ENCODE results near the gene GRIA4.

GRIA4 gene

GRCh38 chr11:105907319-105907718, 297.4 kb downstream of the GRIA4 start:
- TF ChIP-seq CTCF (IDR thresholded peaks at IDR 0.05; ENCODE audit: low read depth, low read length, missing control alignments): no peak
- DNase-seq (ENCODE audit: low read depth): no peak
- in situ Hi-C loops (cut with HindIII; ENCODE audit: low sequenced_read_pairs): no loop called here
- H3K4me3 ChIP-seq (ENCODE audit: low read depth, low read length): no peak overlapping the region

GRCh38 chr11:105910095-105910715, 300.3 kb downstream of the GRIA4 start:
- DNase-seq (ENCODE audit: low read depth): peak; percentile 52
- TF ChIP-seq CTCF (IDR thresholded peaks at IDR 0.05; ENCODE audit: low read depth, low read length, missing control alignments): no peak
- in situ Hi-C loops (cut with HindIII; ENCODE audit: low sequenced_read_pairs): no loop called here
- no peak overlapping the region for H3K4me3 ChIP-seq (ENCODE audit: low read depth, low read length)

- in situ Hi-C loops (cut with HindIII; ENCODE audit: low sequenced_read_pairs): no loop called here
Observed at GRCh38 chr11:105911454-105911853, 301.6 kb downstream of the GRIA4 start.

GRCh38 chr11:105912666-105913065, 302.8 kb downstream of the GRIA4 start:
- no peak for TF ChIP-seq CTCF (IDR thresholded peaks at IDR 0.05; ENCODE audit: low read depth, low read length, missing control alignments)
- no peak for DNase-seq (ENCODE audit: low read depth)
- no peak overlapping the region for H3K4me3 ChIP-seq (ENCODE audit: low read depth, low read length)
- in situ Hi-C loops (cut with HindIII; ENCODE audit: low sequenced_read_pairs): no loop called here

More at GRCh38 chr11:105911454-105911853, 301.6 kb downstream of the GRIA4 start:
- no peak overlapping the region for H3K4me3 ChIP-seq (ENCODE audit: low read depth, low read length)
- TF ChIP-seq CTCF (IDR thresholded peaks at IDR 0.05; ENCODE audit: low read depth, low read length, missing control alignments): no peak
- DNase-seq (ENCODE audit: low read depth): no peak

- H3K4me3 ChIP-seq (ENCODE audit: low read depth, low read length): no peak overlapping the region
- in situ Hi-C loops (cut with HindIII; ENCODE audit: low sequenced_read_pairs): no loop called here
- no peak for TF ChIP-seq CTCF (IDR thresholded peaks at IDR 0.05; ENCODE audit: low read depth, low read length, missing control alignments)
- no peak for DNase-seq (ENCODE audit: low read depth)
Observed at GRCh38 chr11:105915021-105915420, 305.1 kb downstream of the GRIA4 start.

- no peak overlapping the region for H3K4me3 ChIP-seq (ENCODE audit: low read depth, low read length)
- no peak for TF ChIP-seq CTCF (IDR thresholded peaks at IDR 0.05; ENCODE audit: low read depth, low read length, missing control alignments)
- in situ Hi-C loops (cut with HindIII; ENCODE audit: low sequenced_read_pairs): no loop called here
- no peak for DNase-seq (ENCODE audit: low read depth)
Observed at GRCh38 chr11:105918039-105918438, 308.2 kb downstream of the GRIA4 start.
